Stomach smooth muscle (tissue), 2 donors: ENCODE data around the gene JAZF1.
"Not testable (repeated sequence)": the region's sequence is repeated elsewhere in the genome, so short reads cannot be mapped to it uniquely, and the experiment has no call there.

Experiments used
- H3K27ac ChIP-seq: one replicate; pipeline ENCODE4 v1.7.0; 2013; ENCODE audit warnings: mild to moderate bottlenecking, low read length, inconsistent platforms
- H3K27me3 ChIP-seq, 2 donors: one replicate each; pipeline ENCODE4 v1.7.0; 2013; ENCODE audit warnings: low read length in 2 of 2; ENCODE audit not compliant: insufficient read depth in 2 of 2, control insufficient read depth in 1 of 2
- H3K36me3 ChIP-seq, 2 donors: one replicate each; pipeline ENCODE4 v1.7.0; 2013; ENCODE audit warnings: low read length in 2 of 2; ENCODE audit not compliant: control insufficient read depth in 2 of 2, insufficient read depth in 2 of 2
- H3K4me1 ChIP-seq: one replicate; pipeline ENCODE4 v1.7.0; 2013; ENCODE audit warnings: low read length; ENCODE audit not compliant: control insufficient read depth, insufficient read depth
- H3K4me3 ChIP-seq, 2 donors: one replicate each; pipeline ENCODE4 v1.7.0; 2013; ENCODE audit warnings: low read length in 2 of 2
- H3K9ac ChIP-seq, 2 donors: one replicate each; pipeline ENCODE4 v1.7.0; 2013; ENCODE audit warnings: low read length in 2 of 2, mild to moderate bottlenecking in 1 of 2
- H3K9me3 ChIP-seq, 2 donors: one replicate each; pipeline ENCODE4 v1.7.0; 2013; ENCODE audit warnings: low read length in 2 of 2; ENCODE audit not compliant: control insufficient read depth in 2 of 2
- donor health status: healthy.
- donor health status: Pancreatic carcinoma.

JAZF1 gene

DNA sequence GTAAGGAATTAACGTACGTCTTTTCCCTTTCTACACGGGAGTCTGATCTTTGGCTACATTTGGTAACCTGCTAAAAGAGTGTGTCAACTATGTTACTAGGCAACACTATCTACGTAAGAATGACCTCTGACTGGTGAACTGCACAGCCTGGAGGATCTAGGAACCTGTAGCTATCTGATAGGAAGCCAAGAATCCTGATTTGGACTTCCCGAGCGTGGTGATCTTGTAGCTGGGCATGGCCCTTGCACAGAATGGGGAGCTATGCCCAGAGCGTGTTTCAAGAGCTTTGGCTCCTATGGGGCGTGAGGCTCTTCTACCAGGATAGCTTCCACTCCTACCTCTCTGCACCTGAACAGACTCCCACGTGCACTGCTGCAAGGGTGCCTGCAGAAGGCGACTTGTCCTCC, 283.2 kb downstream of the JAZF1 start:
- H3K4me3 ChIP-seq: no peak overlapping the region
- H3K36me3 ChIP-seq: peaks cover 2 to 3% of the 10 kb centered on the region in 2 donors
- H3K4me1 ChIP-seq: peaks cover 8% of the 10 kb centered on the region
- no peaks in the 10 kb centered on the region for H3K27me3 ChIP-seq
- H3K9ac ChIP-seq: no peak overlapping the region
- no peak overlapping the region for H3K27ac ChIP-seq
- no peaks in the 10 kb centered on the region for H3K9me3 ChIP-seq

DNA sequence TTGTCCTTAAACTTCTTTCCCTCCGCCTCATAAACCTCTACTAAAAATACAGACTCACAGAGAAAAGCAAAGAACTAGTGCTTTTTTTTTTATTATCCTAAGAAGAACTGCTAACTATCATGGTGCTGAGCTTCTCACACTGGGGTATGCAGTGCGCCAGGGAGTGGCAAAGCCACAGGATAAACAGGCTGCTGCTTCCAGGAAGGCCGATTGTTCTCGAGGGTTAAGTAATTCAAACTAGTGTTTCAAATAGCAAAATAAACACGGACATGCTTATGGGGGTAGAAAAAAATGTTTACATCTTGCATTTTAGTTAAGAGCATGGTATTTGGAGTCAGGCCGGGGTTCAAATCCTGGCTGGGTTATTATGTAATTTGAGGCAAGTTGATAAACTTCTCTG, 283.6 kb downstream of the JAZF1 start:
- no peaks in the 10 kb centered on the region for H3K27me3 ChIP-seq
- H3K4me1 ChIP-seq: peaks cover 6% of the 10 kb centered on the region
- H3K36me3 ChIP-seq: peaks cover 2 to 3% of the 10 kb centered on the region in 2 donors
- no peak overlapping the region for H3K9ac ChIP-seq
- H3K4me3 ChIP-seq: no peak overlapping the region
- no peaks in the 10 kb centered on the region for H3K9me3 ChIP-seq
- H3K27ac ChIP-seq: no peak overlapping the region

DNA sequence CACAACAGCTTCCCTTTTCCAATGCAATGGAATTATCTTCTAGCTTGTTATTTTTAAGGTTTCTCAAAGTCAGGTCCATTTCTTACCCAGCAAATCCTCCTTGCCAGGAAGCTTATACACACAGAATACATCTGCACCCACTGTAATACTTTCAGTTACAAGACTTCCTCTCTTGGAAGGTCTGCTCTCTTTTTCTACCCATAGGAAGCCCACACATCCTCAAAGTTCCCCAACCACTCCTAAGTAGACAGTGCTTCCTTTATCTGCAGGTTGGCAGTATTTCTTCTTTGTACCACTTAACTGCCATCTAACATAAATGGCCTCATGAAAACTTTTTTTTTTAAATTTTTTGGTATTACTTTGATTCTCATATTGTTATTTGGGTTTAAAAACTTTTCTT, 285.0 kb downstream of the JAZF1 start:
- Histone ChIP-seq H3K4me3 (no peak overlapping the region), H3K9ac (no peak overlapping the region), H3K36me3 (peaks cover 2 to 3% of the 10 kb centered on the region in 2 donors), H3K4me1 (no peaks in the 10 kb centered on the region), H3K27me3 (no peaks in the 10 kb centered on the region), H3K9me3 (no peaks in the 10 kb centered on the region), H3K27ac (no peak overlapping the region)

DNA sequence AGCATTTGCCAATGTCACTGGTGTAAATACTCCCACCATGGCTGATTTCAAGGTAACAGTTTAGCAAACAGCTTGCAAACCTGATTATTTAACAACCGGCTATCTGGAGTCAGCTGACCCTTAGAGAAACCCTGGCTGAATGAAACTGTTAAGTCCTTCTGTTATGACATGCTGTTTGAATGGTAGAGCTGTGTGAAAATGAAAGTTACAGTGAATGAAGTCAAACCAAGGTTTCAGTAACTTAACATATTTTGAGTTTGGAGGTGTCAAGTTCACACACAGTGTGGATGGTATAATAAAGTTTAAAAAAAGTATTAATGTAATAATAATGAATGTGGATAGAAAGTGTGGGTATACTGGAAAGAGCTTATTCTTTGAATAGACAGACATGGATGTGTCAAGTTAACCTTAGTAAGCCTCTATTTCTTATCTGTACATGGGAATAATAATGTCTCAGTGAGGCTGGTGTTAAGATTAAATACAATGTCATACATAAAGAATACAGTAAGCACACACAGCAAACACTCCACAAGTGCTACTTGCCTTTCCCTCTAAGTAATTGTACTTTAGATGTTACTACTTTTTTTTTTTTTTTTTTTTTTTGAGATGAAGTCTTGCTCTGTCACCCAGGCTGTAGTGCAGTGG, 290.3 kb downstream of the JAZF1 start:
- H3K27ac ChIP-seq: no peak overlapping the region
- no peak overlapping the region for H3K9ac ChIP-seq
- H3K36me3 ChIP-seq: peaks cover 2 to 3% of the 10 kb centered on the region in 2 donors
- H3K4me1 ChIP-seq: no peaks in the 10 kb centered on the region
- no peaks in the 10 kb centered on the region for H3K27me3 ChIP-seq
- H3K9me3 ChIP-seq: no peaks in the 10 kb centered on the region
- H3K4me3 ChIP-seq: no peak overlapping the region

DNA sequence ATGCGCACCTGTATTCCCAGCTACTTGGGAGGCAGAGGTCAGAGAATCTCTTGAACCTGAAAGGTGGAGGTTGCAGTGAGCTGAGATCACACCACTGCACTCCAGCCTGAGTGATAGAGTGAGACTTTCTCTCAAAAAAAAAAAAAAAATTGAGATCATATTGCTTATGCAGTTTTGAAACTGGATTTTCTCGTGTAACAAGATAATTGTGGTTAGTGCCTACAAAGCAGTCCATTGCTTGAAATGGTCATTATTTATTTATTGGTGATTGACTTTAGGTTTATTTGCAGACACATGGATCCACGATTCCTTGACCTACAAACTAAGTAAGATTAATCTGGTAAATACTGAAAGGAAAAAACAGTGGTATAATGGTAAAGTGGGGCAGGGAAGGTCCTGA, 290.8 kb downstream of the JAZF1 start:
- Histone ChIP-seq H3K4me1 (no peaks in the 10 kb centered on the region), H3K9me3 (no peaks in the 10 kb centered on the region), H3K9ac (no peak overlapping the region), H3K36me3 (peaks cover 2 to 3% of the 10 kb centered on the region in 2 donors), H3K27me3 (no peaks in the 10 kb centered on the region), H3K27ac (no peak overlapping the region), H3K4me3 (no peak overlapping the region)

DNA sequence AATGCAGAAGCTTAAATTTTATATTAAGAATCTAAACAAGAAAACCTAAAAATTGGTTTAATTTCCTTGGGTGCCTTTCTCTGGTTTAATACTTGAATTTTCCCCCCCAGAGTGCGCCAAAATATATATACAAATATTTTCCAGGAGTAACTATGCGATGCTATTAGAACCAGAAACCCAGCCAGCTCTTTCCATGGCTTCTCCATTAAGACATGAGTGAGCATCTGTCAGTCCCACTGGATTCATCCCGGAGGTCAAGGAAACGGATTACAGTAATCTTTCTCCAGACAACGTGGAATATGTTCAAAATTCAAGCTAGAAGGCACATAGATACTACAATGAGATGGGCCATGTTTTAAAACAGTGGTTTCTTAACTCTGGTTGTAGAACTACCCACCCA, 291.9 kb downstream of the JAZF1 start:
- Histone ChIP-seq H3K9me3 (no peaks in the 10 kb centered on the region), H3K4me1 (no peaks in the 10 kb centered on the region), H3K36me3 (peaks cover 0 to 3% of the 10 kb centered on the region in 2 donors), H3K27me3 (no peaks in the 10 kb centered on the region), H3K4me3 (no peak overlapping the region), H3K27ac (no peak overlapping the region), H3K9ac (no peak overlapping the region)

DNA sequence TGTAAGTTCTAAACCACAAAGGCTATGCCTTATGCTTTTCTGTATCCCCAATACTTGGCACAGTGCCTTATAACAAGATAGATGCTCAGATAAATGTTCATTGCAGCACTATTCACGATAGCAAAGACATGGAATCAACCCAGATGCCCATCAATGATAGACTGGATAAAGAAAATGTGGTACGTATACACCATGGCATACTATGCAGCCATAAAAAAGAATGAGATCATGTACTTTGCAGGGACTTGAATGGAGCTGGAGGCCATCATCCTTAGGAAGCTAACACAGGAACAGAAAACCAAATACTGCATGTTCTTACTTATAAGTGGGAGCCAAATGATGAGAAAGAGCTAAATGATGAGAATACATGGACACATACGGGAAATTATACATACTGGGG, 293.9 kb downstream of the JAZF1 start:
- H3K36me3 ChIP-seq, H3K27ac ChIP-seq, H3K4me3 ChIP-seq, H3K27me3 ChIP-seq, H3K9ac ChIP-seq, H3K4me1 ChIP-seq, H3K9me3 ChIP-seq: not testable (repeated sequence)

DNA sequence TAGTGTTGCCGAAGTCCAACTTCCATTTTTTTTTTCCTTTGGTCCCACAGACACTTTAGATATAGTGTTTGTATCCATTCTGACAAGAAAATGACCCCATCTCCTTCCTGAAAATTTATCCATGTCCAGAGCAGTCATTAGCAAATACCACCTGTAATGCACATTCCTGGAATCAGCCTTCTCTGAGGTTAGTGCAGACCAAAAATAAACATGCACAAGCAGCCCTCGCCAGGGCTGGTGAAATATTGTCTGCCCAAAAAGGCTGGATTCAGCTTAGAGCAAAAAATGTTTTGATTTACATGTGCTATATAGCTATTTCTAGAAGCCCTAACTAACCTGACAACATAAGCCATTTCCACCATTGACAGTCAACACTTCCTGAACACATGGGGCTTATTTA, 294.9 kb downstream of the JAZF1 start:
- H3K9ac ChIP-seq: no peak overlapping the region
- H3K36me3 ChIP-seq: no peaks in the 10 kb centered on the region
- no peaks in the 10 kb centered on the region for H3K9me3 ChIP-seq
- no peak overlapping the region for H3K27ac ChIP-seq
- no peaks in the 10 kb centered on the region for H3K4me1 ChIP-seq
- no peak overlapping the region for H3K4me3 ChIP-seq
- no peaks in the 10 kb centered on the region for H3K27me3 ChIP-seq

DNA sequence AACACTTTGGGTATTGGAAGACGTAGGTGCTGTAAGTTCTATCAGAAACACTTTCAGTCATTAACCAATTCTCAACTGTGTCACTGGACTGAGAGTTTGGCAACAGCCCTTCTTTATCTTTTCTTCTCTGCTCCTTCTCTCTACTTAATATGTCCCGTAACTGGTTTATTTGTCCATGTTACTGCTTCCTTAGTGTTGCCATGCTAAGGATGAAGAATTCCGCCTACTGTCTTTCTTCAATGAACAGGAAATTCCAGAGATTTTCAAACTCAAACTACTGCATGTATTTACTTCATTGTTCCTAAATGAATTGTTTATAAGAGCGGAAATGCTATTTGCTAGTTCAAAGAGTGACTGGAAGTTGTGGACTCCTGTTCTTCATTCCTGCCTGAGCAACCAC, 296.9 kb downstream of the JAZF1 start:
- Histone ChIP-seq H3K9me3 (no peaks in the 10 kb centered on the region), H3K4me1 (no peaks in the 10 kb centered on the region), H3K36me3 (no peaks in the 10 kb centered on the region), H3K27ac (no peak overlapping the region), H3K4me3 (no peak overlapping the region), H3K27me3 (no peaks in the 10 kb centered on the region), H3K9ac (no peak overlapping the region)

DNA sequence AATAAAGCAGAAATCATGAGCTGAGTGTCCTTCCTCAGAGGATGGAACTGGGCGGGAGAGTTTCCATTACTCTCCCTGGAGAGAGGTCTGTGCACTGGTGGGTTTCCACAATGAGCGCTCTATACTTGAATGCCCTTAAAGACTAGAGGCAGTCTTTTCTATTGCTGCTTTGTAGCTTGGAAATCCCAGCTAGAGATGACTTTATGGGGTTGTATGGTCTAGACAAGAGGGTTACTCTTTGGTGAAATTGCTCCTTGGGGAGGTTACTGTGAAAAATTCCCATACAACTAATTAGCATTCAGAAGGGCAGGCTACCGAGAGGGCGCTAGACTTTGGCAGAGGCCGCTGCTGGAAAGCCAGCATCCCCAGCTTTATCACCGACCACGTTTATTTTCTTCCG, 303.8 kb downstream of the JAZF1 start:
- Histone ChIP-seq H3K4me3 (no peak overlapping the region), H3K27ac (no peak overlapping the region), H3K9ac (no peak overlapping the region), H3K27me3 (no peaks in the 10 kb centered on the region), H3K9me3 (no peaks in the 10 kb centered on the region), H3K36me3 (no peaks in the 10 kb centered on the region), H3K4me1 (peaks cover 10% of the 10 kb centered on the region)

DNA sequence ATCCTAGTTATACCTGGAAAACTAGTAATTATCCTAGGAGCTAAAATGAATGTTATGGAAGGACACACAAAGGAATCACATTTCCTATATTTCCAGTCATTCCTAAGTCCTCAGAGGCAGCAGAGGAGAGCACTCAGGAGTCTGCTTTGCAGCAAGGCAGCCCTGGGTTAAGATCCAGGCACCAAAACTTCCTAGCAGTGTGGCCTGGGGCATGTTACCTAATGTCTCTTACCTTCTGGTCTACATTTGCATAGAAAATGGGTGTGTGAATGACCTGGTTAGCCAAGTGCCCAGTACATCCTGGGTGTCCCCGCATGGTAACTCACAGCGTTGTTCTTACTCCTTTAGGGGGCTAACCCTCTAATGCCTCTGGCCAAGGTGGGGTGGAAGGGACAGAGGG, 304.8 kb downstream of the JAZF1 start:
- Histone ChIP-seq H3K27me3 (no peaks in the 10 kb centered on the region), H3K4me3 (no peak overlapping the region), H3K27ac (no peak overlapping the region), H3K36me3 (no peaks in the 10 kb centered on the region), H3K9ac (no peak overlapping the region), H3K4me1 (peaks cover 10% of the 10 kb centered on the region), H3K9me3 (no peaks in the 10 kb centered on the region)
